ENCODE measurements around the gene PTPRK.
A peak's percentile ranks its signal among the peaks of the same experiment; 100 is the strongest.

The PTPRK gene

DNA sequence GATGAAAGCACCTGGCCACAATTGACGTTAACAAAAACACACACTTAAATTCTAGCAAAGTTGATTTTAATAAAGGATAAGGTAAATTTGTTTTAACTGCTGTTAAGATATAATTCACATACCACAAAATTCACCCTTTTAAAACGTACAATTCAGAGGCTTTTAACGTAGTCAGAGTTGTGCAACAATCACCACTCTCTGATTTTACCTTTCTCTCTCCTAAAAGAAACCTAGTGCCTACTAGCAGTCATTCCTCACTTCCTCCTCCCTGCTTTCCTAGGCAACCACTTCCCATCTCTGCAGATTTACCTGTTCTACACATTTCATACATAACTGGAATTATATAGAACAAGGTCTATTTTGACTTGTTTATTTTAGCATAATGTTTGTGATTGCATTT is 58.9 kb downstream of the PTPRK start:
- TF ChIP-seq, protein P1, sequence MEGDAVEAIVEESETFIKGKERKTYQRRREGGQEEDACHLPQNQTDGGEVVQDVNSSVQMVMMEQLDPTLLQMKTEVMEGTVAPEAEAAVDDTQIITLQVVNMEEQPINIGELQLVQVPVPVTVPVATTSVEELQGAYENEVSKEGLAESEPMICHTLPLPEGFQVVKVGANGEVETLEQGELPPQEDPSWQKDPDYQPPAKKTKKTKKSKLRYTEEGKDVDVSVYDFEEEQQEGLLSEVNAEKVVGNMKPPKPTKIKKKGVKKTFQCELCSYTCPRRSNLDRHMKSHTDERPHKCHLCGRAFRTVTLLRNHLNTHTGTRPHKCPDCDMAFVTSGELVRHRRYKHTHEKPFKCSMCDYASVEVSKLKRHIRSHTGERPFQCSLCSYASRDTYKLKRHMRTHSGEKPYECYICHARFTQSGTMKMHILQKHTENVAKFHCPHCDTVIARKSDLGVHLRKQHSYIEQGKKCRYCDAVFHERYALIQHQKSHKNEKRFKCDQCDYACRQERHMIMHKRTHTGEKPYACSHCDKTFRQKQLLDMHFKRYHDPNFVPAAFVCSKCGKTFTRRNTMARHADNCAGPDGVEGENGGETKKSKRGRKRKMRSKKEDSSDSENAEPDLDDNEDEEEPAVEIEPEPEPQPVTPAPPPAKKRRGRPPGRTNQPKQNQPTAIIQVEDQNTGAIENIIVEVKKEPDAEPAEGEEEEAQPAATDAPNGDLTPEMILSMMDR (conservative IDR thresholded peaks at IDR 0.05) = no peak
- H3K27ac ChIP-seq = no peak overlapping the region

DNA sequence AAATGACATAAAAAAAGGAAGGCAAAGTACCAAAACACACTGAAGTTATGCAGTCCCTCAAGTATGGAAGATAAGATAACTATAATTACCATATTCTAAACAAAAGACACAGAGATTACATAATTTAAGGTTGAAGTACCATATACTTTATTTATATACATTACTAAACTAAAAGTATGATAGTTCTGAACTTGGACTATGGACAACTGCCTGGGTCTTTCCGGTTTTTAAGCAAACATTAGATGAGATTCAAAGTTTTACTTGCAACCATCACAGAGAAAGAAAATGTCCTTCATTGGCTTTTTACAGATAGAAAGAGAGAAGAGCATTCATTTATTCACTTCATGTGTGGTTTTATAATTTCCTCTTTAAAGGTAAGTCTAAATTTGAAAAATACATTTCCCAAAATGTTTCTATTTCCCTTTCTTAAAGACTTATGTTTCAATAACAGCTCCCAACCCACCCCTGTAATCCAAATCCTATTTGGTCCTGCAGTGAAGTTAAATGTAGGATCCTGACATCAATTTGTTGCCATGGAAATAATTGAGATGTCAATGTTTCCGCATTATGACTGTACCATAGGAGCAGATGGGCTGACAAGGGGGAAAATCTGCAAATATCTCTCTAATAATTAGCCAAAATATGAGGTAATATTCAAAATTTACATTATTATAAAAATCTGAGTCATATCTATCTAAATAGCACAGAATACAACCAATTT is 63.7 kb downstream of the PTPRK start:
- H3K27ac ChIP-seq = no peak overlapping the region
- TF ChIP-seq, protein P1 (conservative IDR thresholded peaks at IDR 0.05) = no peak

DNA sequence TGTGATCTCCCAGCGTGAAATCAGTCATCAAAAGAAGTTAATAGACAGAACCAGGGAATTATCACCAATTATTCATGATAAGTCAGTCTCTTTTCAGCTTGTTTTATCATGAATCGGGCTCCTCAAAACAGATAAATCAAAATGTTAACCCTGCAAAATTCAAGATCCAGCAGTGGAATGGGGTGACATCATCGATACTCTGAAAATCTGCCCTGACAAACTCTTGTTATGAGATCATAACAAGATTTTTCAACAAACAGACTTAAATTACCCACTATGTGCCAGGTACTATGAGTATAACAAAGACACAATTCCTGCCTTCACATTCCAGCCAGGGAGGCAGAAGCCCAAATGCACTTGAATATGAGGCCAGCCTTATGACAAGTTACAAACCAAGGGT is 64.4 kb downstream of the PTPRK start:
- TF ChIP-seq, protein P1 (conservative IDR thresholded peaks at IDR 0.05) = no peak
- no peak overlapping the region for H3K27ac ChIP-seq

DNA sequence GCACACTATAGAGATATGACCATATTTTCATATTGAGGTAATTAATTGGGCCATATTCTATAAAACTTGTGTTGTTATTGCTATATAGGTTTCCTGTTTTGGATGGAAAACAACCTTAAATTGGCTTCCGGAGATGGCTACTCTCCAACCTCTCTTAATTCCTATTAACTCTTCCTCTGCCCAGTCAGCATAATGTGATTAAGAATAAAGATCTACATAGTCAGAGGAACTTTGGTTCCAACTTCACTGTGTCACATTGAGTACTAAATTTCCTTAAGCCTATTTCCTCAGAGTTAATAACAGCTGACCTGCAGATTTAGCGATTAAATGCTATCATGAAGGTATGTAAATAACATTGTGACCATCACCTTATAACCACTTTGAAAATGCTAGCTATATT is 67.7 kb downstream of the PTPRK start:
- H3K27ac ChIP-seq = no peak overlapping the region
- TF ChIP-seq, protein P1 (conservative IDR thresholded peaks at IDR 0.05) = no peak

DNA sequence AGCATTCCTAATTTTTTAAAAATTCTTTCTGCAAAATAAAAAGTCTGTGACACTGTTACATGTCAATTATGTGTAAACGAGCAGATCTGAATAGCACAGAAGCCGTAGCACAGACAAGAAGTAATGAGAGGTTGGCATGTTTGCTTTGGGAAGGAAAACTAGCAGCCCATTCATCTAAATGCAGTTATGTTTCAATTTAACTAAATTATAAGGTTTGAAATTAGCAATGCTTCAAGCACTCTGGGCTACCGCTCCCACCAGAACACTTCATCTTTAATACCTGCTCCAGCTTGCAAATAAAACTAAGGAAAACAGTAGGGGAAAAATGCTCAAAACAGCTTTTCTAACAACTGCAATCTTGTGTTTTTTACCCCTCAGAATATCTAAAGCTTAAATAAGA is 73.9 kb downstream of the PTPRK start:
- H3K27ac ChIP-seq = peak overlapping the region; percentile 1; the same call in 1 of the 2 replicates
- TF ChIP-seq, protein P1 (conservative IDR thresholded peaks at IDR 0.05) = no peak

DNA sequence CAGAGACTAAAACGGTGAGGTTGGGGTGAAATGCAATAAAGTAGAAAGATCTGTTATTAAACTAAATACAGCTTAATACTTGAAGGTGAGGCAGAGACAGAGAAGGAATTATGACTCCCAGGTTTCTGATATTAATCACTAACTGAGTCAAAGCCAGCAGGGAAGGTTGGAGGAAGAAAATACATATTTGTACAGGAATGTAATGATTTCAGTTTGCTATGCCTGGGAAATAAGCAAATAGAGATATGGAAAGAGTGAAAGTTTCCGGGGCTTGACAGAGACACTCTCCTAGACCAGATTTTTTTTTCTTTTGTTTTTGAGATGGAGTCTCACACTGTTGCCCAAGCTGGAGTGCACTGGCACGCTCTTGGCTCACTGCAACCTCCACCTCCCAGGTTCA is 76.8 kb downstream of the PTPRK start:
- TF ChIP-seq, protein P1 (conservative IDR thresholded peaks at IDR 0.05) = no peak
- H3K27ac ChIP-seq = no peak overlapping the region

DNA sequence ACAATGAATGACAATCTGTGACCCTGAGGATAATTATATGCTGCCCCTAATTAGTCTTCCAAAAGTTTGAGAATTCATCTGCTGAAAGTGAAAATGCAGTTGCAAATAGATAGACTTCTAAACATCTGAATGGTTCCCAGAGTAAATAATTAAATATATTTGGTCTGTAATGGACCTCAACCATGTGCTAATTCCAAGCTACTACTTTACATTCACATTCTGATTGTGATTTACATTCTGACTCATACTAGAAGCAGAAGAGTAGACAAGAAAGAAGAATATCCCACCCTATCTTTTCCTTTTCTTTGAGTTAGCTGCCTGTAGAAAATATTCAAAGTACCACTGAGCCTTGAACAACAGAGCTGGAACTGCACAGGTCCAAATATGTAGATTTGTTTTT is 80.8 kb downstream of the PTPRK start:
- H3K27ac ChIP-seq = no peak overlapping the region
- TF ChIP-seq, protein P1 (conservative IDR thresholded peaks at IDR 0.05) = no peak

Measured in VCaP (cell line).